Embryonic facial prominence (tissue), 1 donor: ENCODE measurements around the gene CCDC136.

Experiments
- DNase-seq: peaks from one replicate; pipeline ENCODE4 v3.0.0-alpha.2; 2016; ENCODE audit errors: extremely low spot score

CCDC136 gene

DNA sequence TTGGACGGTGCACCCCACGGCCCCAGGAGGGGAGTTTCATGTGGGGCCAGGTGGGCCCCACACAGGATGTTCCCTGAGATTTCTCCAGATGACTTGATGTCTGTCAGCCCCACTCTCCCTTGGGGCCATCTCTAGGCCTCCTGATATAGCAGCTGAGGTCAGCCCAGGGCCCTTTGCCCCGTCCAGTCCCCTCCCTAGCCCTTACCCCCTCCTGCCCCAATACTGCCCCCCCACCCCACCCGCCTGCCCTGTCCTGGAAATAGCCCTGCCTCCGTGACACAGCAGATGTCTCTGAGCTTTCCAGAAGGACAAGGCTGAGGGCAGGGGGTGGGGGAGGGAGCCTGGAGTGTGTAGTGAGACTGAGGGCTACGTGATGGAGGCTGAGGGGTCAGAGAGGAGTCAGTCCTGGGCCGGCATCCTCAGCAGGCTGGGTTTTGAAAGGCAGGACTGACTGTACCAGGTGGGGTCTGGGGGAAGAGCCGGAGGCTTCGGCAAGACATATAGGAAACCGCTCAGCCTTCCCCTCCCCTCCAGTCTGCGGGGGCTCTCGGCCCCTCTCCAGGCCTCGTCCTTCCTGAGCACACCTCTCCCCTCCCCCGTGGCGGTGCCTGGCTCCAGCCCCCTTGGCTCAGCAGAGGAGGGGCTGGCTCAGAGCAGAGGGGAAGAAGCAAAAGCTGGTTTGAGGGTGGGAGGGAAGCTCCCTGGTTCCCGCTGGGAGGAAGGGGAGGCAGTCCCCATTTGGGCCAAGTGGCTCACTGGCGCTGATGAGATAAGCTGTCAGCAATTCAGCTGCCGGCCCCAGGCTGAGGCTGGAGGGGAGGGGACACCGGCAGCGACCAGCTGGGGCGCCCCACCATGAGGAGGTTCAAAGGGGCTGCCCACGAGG is 40.5 kb downstream of the CCDC136 start:
- DNase-seq = peak; percentile 62

DNA sequence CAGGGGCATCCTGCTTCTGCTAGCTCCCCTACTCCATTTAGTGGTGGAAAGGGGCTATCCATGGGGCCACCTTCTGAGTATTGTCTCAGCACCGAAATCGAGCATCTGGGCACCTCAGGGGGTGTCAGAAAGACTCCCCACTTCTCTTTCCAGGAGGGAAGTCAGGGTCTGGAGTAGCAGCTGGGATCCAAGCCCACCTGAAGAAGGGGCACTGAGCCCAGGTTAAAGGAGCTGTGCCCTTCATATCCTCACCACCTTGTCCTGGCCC is 41.0 kb downstream of the CCDC136 start:
- DNase-seq = no peak

DNA sequence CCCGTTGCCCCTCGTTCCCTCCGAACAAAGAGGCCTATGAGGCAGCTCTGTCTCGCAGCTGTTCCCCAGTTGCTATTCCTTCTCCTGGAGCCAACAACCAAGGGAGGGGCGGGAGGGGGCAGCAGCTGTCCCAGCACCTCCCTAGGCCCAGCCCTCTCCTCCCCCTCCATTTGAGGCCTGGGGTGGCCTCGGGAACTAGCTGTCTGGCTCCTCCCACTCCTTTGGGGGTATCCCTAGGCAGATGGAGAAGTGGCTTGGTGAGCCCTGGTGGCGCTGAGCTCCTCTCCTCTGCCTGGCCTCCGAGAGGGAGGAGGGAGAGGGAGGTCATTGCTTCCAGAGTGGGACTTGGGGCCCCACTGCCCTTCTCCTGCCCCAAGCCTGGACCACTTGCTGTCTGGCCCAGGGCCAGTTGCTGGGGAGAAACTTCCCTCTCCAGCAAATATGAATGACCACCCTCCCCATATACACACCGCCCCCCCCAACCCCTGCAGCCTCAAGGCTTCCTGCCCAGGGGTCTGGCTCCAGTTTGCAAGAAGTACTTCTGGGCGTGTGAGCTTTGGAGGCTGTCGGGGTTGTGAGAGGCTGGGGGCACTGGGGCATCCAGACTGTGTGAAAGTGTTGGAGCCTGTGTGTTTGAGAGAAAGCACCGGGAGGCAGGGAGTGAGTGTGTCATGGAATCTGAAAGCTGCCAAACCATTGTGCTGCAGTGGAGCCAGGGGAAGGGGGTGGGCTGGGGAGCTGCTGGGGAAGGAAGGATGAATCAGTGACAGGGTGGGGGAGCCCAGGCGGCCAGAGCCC is 41.6 kb downstream of the CCDC136 start:
- DNase-seq = peak; percentile 67

DNA sequence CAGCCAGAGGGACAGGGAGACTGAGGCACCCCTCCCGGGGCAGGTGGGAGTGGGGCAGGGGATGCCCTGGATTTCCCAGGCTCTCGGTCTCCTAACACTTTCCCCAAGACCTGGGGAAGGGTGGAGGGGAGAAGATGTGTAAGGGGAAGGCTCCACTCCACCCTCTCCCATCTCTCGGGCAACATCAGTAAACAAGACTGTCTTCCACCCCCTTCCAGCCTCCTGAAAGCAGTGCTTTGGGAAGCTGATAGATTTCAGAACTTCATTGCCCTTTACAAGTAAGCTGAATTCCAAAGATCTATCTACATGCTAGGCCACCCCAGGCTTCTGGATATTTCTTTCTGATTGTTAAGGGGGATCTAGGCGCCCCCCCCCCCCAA is 42.2 kb downstream of the CCDC136 start:
- DNase-seq = no peak

DNA sequence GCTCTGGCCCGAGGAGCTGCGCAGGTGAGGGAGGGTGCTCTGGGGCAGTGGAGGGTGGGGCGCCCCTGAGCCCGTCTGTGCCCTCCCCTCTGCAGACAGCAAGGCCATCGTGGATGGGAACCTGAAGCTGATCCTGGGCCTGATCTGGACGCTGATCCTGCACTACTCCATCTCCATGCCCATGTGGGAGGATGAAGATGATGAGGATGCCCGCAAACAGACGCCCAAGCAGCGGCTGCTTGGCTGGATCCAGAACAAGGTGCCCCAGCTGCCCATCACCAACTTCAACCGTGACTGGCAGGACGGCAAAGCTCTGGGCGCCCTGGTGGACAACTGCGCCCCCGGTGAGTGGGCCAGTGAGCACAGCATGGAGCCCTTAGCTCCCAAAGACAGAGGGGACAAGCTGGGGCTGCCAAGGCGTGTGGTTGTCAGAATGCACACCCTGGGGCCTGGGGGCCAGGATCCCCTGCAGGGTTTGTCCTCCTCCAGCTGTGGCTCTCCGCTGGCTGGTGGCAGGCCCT is 43.5 kb downstream of the CCDC136 start:
- no peak for DNase-seq

DNA sequence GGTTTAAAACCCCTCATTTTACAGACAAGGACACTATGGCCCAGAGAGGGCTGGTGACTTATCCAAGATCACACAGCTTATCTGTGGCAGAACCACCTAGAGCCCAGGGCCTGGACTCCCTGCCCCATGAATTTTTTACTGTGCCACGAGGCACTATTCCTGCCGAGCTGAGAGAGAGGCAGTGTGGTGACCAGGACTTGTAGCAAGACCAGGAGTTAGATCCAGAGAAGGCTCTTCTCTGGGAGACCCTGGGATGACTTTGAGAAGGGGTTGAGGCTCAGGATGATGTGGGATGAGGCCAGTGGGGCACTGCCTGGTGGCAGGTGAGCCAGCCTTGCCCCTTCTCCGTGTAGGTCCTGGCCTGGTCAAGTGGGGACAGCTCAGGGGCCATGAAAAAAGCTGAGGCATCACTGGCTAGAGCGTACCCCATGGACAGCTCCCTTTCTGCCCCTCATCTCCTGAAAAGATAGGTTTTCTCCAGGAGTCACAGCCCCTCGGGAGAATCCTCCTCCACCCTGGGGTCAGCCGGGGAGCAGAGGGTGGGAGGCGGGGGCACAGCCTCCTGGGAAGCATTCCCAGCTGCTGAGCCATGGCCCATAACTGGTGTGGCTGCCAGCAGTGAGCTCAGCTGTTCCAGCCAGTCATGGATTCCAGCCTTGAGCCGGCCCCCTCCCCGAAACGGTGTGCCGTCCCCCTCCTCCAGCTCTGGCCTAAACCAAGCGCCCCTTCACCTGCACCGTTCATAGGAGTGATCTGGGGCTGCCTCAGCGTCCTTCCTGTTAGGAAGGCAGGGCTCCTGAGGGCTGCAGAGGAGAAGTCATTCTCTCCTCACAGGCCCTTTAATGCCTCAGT is 44.2 kb downstream of the CCDC136 start:
- DNase-seq = no peak

DNA sequence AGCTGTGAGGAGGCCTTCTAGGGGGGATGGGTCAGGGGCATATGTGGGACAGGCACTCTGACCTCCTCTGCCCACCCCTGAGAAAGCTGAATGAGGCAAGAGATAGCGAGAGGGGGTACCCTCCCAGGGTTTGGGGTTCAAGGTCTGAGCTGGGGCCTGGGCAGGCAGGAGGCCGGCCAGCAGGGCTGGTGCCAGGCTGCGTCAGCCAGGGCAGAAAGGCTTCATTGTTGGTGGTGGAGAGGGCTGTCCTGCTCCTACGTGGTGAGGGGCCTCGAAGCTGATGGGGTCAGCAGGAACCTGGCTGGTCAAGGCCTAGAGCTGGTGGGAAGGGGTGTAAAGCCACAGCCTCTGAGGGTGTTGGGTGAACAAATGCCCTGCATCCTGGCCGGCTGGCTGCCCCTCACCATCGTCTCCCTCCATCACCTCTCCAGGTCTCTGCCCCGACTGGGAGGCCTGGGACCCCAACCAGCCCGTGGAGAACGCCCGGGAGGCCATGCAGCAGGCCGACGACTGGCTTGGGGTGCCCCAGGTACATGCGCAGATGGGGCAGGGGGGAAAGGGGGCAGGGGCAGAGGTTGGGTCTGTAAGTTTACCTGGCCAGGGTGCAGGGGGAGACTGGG is 45.1 kb downstream of the CCDC136 start:
- DNase-seq = no peak

DNA sequence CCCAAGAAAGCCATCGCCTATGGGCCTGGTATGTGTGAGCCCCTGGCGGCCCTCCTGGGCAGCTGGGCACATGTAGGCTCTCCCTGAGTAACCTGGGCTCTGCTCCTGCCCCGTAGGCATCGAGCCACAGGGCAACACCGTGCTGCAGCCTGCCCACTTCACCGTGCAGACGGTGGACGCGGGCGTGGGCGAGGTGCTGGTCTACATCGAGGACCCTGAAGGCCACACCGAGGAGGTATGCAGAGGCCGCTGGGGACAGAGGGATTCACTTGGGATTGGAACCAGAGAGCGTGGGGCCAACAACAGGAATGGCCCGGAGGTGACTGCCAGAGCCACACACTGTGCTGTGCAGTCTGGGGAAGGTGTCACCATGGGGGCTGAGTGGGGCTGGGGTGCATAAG is 45.8 kb downstream of the CCDC136 start:
- DNase-seq = no peak

DNA sequence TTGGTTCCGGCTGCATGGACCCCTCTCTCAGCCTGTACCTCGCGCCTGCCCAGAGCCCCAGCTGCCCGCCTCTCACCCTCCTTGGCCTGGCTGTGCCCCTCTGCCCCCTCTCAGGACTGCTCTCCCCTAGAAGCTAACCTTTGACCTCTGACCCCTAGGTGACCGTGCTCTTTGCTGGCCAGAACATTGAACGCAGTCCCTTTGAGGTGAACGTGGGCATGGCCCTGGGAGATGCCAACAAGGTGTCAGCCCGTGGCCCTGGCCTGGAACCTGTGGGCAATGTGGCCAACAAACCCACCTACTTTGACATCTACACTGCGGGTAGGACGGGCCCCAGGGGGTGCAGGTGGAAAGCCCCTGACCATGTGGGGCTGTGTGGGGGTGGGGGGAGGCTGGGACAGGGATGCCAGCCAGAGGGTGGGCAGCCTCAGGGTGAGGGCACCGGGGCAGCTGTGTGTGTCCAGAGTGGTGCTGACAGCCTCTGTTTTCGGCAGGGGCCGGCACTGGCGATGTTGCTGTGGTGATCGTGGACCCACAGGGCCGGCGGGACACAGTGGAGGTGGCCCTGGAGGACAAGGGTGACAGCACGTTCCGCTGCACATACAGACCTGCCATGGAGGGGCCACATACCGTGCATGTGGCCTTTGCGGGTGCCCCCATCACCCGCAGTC is 46.5 kb downstream of the CCDC136 start:
- DNase-seq = no peak

DNA sequence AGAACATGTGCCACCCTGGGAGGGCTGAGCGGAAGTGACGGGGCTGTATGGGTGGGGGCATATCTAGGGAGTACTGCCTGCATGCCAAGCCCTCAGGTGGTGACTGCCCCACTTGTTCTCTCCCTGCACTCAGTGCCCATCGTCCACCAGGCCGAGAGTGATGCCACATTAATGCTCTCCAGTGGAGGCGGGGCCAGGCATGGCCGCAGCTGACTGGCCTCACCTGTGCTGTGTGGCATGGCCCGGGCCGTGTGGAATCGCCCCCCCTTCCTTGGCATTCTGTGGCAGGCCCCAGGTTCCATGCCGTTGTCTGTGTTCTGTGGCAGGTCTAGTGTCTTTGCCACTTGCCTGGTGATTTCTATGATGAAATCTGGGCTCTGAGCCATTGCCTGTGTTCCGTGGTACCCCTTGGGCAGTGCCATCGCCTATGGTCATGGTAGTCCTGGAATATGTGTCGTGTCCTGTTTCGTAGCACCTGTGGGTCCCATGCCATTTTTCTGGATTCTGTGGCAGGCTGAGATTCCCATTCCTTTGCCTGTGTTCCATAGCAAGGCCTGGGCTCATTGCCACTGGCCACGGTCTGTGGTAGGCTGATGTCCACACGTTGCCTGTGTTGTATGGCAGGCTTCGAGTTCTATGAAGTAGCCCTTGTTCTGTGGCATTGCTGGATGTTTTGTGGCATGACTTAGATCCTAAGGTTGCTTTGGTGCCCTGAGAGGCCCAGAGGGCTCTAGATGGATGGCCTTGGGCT is 47.4 kb downstream of the CCDC136 start:
- DNase-seq = no peak

DNA sequence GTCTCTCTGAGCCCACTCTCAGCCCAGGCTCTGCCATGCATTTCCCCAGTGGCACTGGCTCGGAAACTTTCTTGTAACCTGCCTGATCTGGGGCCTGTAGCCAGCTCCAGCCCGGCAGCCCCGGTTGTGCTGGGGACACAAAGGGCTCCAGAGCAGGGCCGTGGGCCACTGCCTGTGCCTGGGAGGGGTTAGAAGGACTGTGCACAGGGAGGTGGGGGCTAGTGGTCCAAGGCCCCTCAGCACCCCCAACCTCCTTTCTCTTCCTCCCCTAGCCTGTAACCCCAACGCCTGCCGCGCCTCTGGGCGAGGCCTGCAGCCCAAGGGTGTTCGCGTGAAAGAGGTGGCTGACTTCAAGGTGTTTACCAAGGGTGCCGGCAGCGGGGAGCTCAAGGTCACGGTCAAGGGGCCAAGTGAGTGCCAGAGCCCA is 48.0 kb downstream of the CCDC136 start:
- DNase-seq = no peak

DNA sequence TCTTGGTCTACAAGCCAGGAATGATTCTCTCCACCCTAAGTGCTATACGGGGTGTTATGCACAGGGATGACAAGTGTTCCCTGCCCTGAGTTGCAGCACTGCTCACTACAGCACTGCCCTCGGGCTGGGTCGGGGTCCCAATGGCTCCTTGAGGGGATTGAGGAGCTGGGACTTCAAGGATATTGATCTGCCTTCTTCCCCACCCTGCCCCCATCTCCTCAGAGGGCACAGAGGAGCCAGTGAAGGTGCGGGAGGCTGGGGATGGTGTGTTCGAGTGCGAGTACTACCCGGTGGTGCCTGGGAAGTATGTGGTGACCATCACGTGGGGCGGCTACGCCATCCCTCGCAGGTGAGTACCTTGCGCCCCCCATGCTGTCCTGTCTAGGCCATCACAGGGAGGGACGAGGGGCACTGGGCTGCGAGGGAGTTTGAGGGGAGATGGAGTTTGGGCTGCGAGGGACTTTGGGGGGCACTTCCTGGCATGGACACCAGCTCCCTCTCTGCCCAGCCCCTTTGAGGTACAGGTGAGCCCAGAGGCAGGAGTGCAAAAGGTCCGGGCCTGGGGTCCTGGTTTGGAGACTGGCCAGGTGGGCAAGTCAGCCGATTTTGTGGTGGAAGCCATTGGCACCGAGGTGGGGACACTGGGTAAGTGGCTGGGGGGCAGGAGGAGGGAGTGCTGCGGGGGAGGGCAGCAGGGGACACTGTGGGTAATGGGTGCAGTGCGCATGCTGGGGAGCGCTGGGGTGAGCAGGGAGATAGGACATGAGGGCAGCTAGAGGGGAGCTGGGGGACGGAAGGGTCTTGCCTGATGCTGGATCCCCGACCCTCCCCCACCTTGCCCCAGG is 48.8 kb downstream of the CCDC136 start:
- no peak for DNase-seq

DNA sequence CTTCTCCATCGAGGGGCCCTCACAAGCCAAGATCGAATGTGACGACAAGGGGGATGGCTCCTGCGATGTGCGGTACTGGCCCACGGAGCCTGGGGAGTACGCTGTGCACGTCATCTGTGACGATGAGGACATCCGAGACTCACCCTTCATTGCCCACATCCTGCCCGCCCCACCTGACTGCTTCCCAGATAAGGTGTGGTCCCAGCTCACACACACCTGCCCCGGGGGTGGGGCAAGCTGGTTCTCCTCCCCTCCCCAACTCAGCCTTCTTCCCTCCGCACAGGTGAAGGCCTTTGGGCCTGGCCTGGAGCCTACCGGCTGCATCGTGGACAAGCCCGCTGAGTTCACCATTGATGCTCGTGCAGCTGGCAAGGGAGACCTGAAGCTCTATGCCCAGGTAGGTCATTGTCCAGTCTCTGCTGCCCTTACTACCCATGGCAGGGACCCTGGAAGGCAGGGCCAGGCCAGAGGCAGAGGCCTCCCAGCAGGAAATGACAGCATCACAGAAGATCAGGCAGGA is 49.5 kb downstream of the CCDC136 start:
- DNase-seq = no peak

DNA sequence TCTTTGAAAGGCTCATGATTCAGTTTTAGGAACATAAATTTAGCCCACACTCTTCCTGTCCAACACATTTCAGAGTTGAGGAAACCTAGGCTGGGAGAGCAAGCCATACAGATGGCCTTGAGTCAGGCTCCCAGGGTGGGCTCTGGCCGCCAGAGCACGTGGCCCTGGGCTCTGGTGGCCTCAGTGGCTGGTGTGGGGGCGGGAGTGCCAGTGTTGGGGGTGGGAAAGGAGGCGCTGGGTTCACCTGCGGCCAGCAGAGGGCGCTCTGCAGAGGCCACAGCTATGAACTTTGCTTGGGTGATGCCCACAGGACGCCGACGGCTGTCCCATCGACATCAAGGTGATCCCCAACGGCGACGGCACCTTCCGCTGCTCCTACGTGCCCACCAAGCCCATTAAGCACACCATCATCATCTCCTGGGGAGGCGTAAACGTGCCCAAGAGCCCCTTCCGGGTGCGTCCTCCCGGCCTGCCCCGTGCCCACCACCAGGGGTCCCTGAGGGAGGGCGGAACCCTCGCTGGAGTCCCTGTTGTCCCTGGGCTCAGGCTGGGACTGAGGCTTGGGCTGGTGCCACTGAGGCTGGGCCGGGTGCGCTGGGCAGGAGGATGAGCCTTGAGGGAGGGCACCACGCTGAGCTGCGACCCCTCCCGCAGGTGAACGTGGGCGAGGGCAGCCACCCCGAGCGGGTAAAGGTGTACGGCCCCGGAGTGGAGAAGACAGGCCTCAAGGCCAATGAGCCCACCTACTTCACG is 50.3 kb downstream of the CCDC136 start:
- DNase-seq = no peak

DNA sequence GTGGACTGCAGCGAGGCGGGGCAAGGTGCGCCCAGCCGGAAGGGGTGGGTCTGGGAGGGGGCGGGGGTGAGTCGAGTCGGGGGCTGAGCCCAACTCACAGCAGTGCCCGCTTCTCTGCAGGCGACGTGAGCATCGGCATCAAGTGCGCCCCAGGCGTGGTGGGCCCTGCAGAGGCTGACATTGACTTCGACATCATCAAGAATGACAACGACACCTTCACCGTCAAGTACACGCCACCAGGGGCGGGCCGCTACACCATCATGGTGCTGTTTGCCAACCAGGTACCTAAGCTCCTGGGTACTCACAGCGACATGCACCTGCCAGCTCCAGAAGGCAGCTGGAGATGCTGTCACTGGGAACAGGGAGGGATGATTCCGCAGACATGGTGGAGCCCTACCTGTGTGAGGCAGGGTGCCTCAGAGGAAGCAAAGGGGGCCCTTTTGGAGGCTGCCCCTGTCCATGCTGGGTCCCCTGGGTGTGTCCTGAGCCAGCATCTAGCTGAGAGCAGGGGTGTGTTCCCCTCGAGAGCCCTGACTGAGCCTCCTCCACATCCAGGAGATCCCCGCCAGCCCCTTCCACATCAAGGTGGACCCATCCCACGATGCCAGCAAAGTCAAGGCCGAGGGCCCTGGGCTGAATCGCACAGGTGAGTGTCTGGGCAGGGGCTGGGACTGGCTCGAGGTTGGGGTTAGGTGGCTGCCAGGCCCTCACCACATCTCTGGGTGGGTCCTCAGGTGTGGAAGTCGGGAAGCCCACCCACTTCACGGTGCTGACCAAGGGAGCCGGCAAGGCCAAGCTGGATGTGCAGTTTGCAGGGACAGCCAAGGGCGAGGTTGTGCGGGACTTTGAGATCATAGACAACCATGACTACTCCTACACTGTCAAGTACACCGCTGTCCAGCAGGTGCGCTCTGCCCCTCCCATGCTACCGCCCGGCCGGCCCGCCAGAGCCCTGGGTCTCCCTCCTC is 51.2 kb downstream of the CCDC136 start:
- no peak for DNase-seq

DNA sequence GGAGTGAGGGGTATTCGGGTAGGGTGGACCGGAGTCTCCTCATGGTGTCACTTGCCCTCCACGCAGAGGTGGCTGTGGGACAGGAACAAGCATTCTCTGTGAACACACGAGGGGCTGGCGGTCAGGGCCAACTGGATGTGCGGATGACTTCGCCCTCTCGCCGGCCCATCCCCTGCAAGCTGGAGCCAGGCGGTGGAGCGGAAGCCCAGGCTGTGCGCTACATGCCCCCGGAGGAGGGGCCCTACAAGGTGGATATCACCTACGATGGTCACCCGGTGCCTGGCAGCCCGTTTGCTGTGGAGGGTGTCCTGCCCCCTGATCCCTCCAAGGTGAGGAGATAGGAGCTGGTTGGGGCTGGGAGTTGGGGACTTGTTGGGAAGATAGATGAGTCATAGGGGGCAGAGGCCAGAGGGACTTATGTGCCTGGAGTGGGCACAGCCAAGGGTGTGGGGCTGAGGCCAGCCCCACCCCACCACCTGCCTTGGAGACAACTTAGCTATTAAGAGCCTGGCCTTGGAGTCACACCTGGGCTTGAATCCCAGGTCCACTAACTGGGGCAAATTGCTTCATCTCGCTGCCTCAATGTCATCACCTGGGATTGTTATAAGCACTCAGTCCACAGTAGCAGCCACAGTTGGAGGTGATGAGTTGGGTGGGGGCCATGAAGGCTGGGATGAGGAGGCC is 52.3 kb downstream of the CCDC136 start:
- no peak for DNase-seq
